Activated CD8-positive, alpha-beta memory T cell treated with anti-CD3 and anti-CD28 coated beads, Interleukin-2, amount 50 U/mL, for 48 hours (primary cell): Measurements from ENCODE around the gene MYO9A.

Experiments used
- DNase-seq: peaks from one replicate; pipeline ENCODE4 v3.0.0-alpha.2; 2020

Gene MYO9A

DNA sequence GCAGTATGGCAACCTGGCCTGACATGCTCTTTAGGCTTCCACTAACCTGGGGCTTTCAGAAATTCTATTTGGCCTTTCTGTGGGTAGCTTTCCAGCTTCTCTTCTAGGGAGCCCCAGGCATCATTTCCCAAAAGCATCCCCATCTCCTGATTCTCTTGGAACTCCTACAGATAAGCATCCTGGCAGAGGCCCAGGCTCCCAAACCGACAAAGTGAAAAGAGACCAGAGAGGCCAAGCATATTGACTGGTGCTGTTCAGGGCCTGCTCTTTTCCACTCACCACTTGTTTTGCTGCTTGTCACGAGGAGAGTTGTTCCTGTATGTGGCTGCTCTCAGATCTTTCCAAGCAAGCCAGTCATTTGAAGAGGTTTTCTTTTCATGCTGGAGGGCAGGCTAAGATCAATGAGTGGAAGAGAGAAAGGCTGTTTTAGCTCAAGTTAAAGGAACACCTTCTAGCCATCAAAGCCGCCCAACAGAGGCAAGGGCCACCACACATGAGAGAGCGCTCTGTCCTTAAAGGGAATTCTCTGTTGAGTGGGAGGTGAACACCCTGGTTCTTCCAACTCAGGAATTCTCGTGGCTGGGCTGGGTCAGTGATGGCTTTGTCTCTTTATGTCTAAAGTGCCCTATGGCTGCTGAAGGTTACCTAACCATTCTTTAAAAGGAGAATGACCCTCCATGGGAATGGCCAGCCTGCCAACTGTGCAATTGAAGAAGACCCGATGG is 338.7 kb downstream of the MYO9A start:
- DNase-seq, result no peak

- DNase-seq, result no peak
These were observed 340.6 kb downstream of the MYO9A start for GRCh38 chr15:71777216-71777943.

DNA sequence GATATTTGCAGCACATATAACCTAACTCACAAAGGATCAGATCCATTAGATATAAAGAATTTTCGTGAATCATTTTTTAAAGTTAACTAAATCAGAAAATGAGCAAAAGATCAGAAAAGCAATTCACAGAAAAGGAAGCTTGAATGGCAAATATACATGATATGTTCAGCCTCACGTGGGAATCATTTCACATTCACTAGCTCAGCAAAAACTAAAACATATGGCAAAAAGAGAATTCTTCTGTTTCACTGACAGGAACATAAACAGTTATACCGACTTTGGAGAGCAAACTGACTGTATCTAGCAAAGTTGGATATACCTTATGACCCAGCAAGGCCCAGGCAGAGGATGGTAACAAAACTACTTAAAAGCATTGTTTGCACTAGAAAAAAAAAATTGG is 341.6 kb downstream of the MYO9A start:
- no peak for DNase-seq

DNA sequence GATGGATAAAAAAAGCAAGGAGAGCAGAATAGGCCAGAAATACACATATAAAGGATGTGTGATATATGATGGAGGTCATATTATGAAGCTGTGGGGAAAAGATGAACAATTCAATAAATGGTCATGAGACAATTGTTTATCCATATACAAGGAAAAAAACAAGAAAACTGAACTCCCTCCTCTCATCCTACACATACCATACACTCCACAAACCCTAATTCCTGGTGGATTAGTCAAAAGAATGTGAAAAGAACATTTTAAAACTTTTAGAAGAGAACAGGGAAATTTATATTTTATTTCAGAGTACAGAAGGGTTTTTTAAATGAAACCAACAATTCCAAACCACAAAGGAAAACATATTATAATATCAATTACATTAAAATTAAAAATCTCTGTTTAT is 342.1 kb downstream of the MYO9A start:
- DNase-seq, result no peak

DNA sequence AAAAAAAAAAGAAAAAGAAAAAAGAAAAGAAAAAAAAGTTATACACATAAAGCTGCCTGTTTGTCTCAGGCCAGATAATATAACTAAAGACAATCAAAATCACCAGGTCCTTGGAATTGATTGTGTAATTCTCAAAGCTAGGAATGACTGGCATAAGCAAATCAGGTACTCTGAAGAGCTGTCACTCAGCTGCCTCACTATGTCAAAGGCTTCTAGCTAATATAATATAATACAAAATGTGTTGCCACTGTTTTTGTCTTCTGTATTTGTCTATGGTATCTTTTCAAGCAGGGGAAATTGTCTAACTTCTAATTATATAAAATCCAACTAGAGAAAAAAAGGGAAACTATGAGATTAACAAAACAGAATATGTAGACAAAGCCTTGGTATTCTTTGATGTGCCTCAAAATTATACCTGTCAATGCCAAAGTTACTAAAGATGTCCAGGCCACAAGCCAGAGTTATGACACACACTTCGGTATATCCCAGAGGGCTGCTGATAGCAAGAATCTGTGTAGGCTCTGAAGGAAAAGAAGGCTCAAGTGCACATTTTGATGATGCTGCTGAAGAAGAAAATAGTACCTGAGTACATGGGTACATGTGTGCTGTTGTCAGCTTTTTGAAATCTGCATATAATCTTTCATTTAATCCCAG is 344.6 kb downstream of the MYO9A start:
- DNase-seq, result no peak
